GM12878 (cell line): ENCODE measurements around the gene NOP10. TPM values are rescaled to one million over a fixed set of nuclear protein-coding genes. Genes with fewer than 3 reads are reported as not detected.

ENCODE experiments used
- CBFB ChIP-seq: IDR thresholded peaks from 2 replicates; pipeline ENCODE4 v1.6.1; 2016; ENCODE audit warnings: antibody characterized with exemption, low read depth
- CHD1 ChIP-seq: IDR thresholded peaks from 2 replicates; pipeline ENCODE4 v1.6.1; 2012; ENCODE audit warnings: low read depth, low read length, improper control_type of control experiment
- CREB1 ChIP-seq: IDR thresholded peaks from 2 replicates; pipeline ENCODE4 v1.6.1; 2012; ENCODE audit warnings: low read depth, mild to moderate bottlenecking, inconsistent platforms
- CUX1 ChIP-seq: IDR thresholded peaks from 2 replicates; pipeline ENCODE4 v1.6.1; 2012; ENCODE audit warnings: improper control_type of control experiment, low read depth, low read length; ENCODE audit not compliant: insufficient replicate concordance
- EED ChIP-seq: sonication (generic); IDR thresholded peaks from 2 replicates; pipeline ENCODE4 v1.6.1; 2016; ENCODE audit warnings: antibody characterized with exemption, low read depth
- IKZF1 ChIP-seq: fragments of 450-650 bp; conservative IDR thresholded peaks from 2 replicates; pipeline ENCODE4 v1.6.1; 2017; ENCODE audit warnings: antibody characterized with exemption, mild to moderate bottlenecking
- MTA2 ChIP-seq: fragments of 450-650 bp; IDR thresholded peaks from 2 replicates; pipeline ENCODE4 v1.6.1; 2016; ENCODE audit warnings: low read depth, mild to moderate bottlenecking, moderate library complexity
- NFIC ChIP-seq: IDR thresholded peaks from 2 replicates; pipeline ENCODE4 v1.6.1; 2012; ENCODE audit warnings: low read depth, mild to moderate bottlenecking, inconsistent platforms, low read length, moderate library complexity
- PAX5 ChIP-seq: IDR thresholded peaks from 2 replicates; pipeline ENCODE4 v1.6.1; 2011; ENCODE audit warnings: low read depth, low read length, borderline replicate concordance
- POLR2A ChIP-seq: IDR thresholded peaks from 2 replicates; pipeline ENCODE4 v1.6.1; 2011; ENCODE audit warnings: low read depth, mild to moderate bottlenecking, low read length
- POLR2AphosphoS2 ChIP-seq: IDR thresholded peaks from 2 replicates; pipeline ENCODE4 v1.6.1; 2011; ENCODE audit warnings: low read depth, mild to moderate bottlenecking, low read length, improper control_type of control experiment, moderate library complexity
- POU2F2 ChIP-seq: IDR thresholded peaks from 3 replicates; pipeline ENCODE4 v1.6.1; 2011; ENCODE audit warnings: low read depth, mild to moderate bottlenecking, low read length, borderline replicate concordance
- RFX5 ChIP-seq: IDR thresholded peaks from 2 replicates; pipeline ENCODE4 v1.6.1; 2011; ENCODE audit warnings: low read depth, low read length, improper control_type of control experiment
- SMAD5 ChIP-seq: IDR thresholded peaks from 2 replicates; pipeline ENCODE4 v1.6.1; 2016; ENCODE audit warnings: antibody characterized with exemption, low read depth
- SREBF1 ChIP-seq: IDR thresholded peaks from 2 replicates; pipeline ENCODE4 v1.6.1; 2012; ENCODE audit warnings: mild to moderate bottlenecking, low read length
- STAT3 ChIP-seq: IDR thresholded peaks from 2 replicates; pipeline ENCODE4 v1.6.1; 2011; ENCODE audit warnings: low read depth, low read length, improper control_type of control experiment
- ZNF217 ChIP-seq: fragments of 450-650 bp; IDR thresholded peaks from 2 replicates; pipeline ENCODE4 v1.6.1; 2017; ENCODE audit warnings: antibody characterized with exemption, mild to moderate bottlenecking
- polyA plus RNA-seq, 11 experiments: library from polyadenylated mRNA; depleted of rRNA in 4 of 11; unstranded in 6 of 11; stranded (reverse) in 5 of 11; fragments of >200 nt; fragmentation: Nextera tagmentation in 4 of 11; fragmentation: Illumina TruSeq in 1 of 11; extraction: Ambion mirVana in 4 of 11; extraction: Trizol in 1 of 11; gene quantifications; 1 replicate in 1 of 11; 2 replicates in 10 of 11; pipeline versions ENCODE4 v1.2.1 to v1.2.3, GENCODE V29; 2011 to 2016; ENCODE audit warnings: inconsistent platforms in 2 of 11, missing spikeins in 2 of 11, low read depth in 1 of 11
- total RNA-seq, 4 experiments: library from RNA; depleted of rRNA in 3 of 4; stranded (reverse); fragments of >200 nt in 3 of 4; fragmentation: Illumina TruSeq in 1 of 4; extraction: Trizol in 1 of 4; gene quantifications; 2 replicates each; pipeline versions ENCODE4 v1.2.1 to v1.2.3, GENCODE V29; 2013 to 2021
- TF ChIP-seq, protein P1 (sequence below): fragments of 450-650 bp; IDR thresholded peaks from 2 replicates; pipeline ENCODE4 v1.6.1; 2018; ENCODE audit warnings: mild to moderate bottlenecking, low read depth, moderate library complexity; ENCODE audit not compliant: partially characterized antibody
- TF ChIP-seq, protein P2 (sequence below): fragments of 450-650 bp; IDR thresholded peaks from 2 replicates; pipeline ENCODE4 v1.6.1; 2018; ENCODE audit warnings: borderline replicate concordance, mild to moderate bottlenecking; ENCODE audit not compliant: partially characterized antibody

NOP10 gene
- total and polyA plus RNA-seq, 10 of the 15 experiments (the other 5 are each of a cell fraction or from before 2014, with no cell fraction given) = 225 to 1,778 (median 537) TPM

- no peak for TF ChIP-seq CUX1
- no peak for TF ChIP-seq CBFB
- TF ChIP-seq ZNF217 = no peak
- TF ChIP-seq NFIC = peak; percentile 67; the same call in 1 of the 2 replicates
- TF ChIP-seq POU2F2 = no peak
- 0 out of 2 replicates have a peak, but pooled peaks have one; percentile 47 for TF ChIP-seq EED
- TF ChIP-seq STAT3 = no peak
- no peak for TF ChIP-seq MTA2
- TF ChIP-seq CHD1 = no peak
- TF ChIP-seq POLR2AphosphoS2 = no peak
- TF ChIP-seq, protein P1, sequence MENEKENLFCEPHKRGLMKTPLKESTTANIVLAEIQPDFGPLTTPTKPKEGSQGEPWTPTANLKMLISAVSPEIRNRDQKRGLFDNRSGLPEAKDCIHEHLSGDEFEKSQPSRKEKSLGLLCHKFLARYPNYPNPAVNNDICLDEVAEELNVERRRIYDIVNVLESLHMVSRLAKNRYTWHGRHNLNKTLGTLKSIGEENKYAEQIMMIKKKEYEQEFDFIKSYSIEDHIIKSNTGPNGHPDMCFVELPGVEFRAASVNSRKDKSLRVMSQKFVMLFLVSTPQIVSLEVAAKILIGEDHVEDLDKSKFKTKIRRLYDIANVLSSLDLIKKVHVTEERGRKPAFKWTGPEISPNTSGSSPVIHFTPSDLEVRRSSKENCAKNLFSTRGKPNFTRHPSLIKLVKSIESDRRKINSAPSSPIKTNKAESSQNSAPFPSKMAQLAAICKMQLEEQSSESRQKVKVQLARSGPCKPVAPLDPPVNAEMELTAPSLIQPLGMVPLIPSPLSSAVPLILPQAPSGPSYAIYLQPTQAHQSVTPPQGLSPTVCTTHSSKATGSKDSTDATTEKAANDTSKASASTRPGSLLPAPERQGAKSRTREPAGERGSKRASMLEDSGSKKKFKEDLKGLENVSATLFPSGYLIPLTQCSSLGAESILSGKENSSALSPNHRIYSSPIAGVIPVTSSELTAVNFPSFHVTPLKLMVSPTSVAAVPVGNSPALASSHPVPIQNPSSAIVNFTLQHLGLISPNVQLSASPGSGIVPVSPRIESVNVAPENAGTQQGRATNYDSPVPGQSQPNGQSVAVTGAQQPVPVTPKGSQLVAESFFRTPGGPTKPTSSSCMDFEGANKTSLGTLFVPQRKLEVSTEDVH = no peak
- no peak for TF ChIP-seq IKZF1
- no peak for TF ChIP-seq PAX5
- 0 out of 2 replicates have a peak, but pooled peaks have one; percentile 14 for TF ChIP-seq CREB1
- no peak for TF ChIP-seq SREBF1
- TF ChIP-seq SMAD5 = no peak
- TF ChIP-seq, protein P2, sequence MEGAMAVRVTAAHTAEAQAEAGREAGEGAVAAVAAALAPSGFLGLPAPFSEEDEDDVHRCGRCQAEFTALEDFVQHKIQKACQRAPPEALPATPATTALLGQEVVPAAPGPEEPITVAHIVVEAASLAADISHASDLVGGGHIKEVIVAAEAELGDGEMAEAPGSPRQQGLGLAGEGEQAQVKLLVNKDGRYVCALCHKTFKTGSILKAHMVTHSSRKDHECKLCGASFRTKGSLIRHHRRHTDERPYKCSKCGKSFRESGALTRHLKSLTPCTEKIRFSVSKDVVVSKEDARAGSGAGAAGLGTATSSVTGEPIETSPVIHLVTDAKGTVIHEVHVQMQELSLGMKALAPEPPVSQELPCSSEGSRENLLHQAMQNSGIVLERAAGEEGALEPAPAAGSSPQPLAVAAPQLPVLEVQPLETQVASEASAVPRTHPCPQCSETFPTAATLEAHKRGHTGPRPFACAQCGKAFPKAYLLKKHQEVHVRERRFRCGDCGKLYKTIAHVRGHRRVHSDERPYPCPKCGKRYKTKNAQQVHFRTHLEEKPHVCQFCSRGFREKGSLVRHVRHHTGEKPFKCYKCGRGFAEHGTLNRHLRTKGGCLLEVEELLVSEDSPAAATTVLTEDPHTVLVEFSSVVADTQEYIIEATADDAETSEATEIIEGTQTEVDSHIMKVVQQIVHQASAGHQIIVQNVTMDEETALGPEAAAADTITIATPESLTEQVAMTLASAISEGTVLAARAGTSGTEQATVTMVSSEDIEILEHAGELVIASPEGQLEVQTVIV = no peak
- no peak for TF ChIP-seq POLR2A
- no peak for TF ChIP-seq RFX5
Measured at GRCh38 chr15:34370129-34370528, 27.2 kb upstream of the NOP10 start (continued).
